ENCODE results near the gene MYO16. TPM values are rescaled to one million over a fixed set of nuclear protein-coding genes. Genes with fewer than 3 reads are reported as not detected.

The MYO16 gene
- total RNA-seq, 1 experiment from 2014 or later = not detected

DNA sequence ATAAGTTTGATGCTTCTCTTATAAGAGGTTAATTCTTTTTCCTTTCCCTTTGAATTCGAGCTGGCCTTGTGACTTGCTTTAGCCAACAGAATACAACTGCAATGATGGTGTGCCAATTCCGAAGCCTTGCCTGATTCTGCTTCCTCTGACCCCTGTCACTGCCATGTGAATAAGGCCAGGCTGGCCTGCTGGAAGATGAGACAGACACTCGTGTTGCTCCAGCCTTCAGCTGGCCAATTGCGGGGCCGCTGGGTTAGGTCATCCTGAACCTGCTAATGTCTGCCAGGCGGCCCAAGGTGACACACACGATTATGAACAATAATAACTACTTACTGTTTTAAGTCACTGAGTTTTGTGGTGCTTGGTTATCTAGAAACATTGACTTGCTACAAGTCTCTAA lies 352.0 kb downstream of the MYO16 start:
- Histone ChIP-seq H3K4me1 (ENCODE audit: insufficient read depth, low read length) (no peaks in the 10 kb centered on the region), H3K23me2 (ENCODE audit: insufficient read length, low read depth, low read length, poor library complexity, severe bottlenecking) (no peaks in the 10 kb centered on the region), H3K27ac (ENCODE audit: insufficient read length, low read depth, low read length) (no peak overlapping the region), H3K79me1 (ENCODE audit: insufficient read depth, low read depth, low read length, poor library complexity, severe bottlenecking) (no peaks in the 10 kb centered on the region), H3K9ac (ENCODE audit: extremely low read depth, insufficient read length, low read length) (no peak overlapping the region), H2AFZ (ENCODE audit: low read length) (no peak overlapping the region), H3K18ac (ENCODE audit: insufficient read length, low read depth, low read length) (no peak overlapping the region), H3K4ac (ENCODE audit: low read depth, low read length) (no peak overlapping the region), H3K9me3 (ENCODE audit: control insufficient read depth, low read depth, low read length) (no peaks in the 10 kb centered on the region), H2BK120ac (ENCODE audit: low read depth, low read length, poor library complexity, severe bottlenecking) (no peak overlapping the region), H2BK20ac (ENCODE audit: low read depth, low read length, poor library complexity, severe bottlenecking) (no peak overlapping the region), H2BK12ac (ENCODE audit: insufficient read length, low read depth, low read length) (no peak overlapping the region), H4K20me1 (ENCODE audit: control insufficient read depth, insufficient read depth, insufficient read length) (no peaks in the 10 kb centered on the region), H3T11ph (ENCODE audit: low read length) (no peak overlapping the region), H3K14ac (ENCODE audit: insufficient read depth, low read length) (no peak overlapping the region; the same call in 1 of the 2 replicates), H3K27me3 (ENCODE audit: insufficient read depth, low read length) (no peaks in the 10 kb centered on the region), H4K91ac (ENCODE audit: insufficient read length, low read depth, low read length) (no peak overlapping the region), H4K5ac (ENCODE audit: insufficient read length, low read depth, low read length) (no peak overlapping the region), H3K23ac (ENCODE audit: insufficient read length, low read depth, low read length) (no peak overlapping the region), H2BK15ac (ENCODE audit: low read depth, low read length) (no peak overlapping the region), H3K56ac (ENCODE audit: insufficient read length, low read depth, low read length) (no peak overlapping the region), H3K79me2 (ENCODE audit: insufficient read depth, low read length) (no peaks in the 10 kb centered on the region), H3K4me2 (ENCODE audit: insufficient read depth, insufficient read length, low read length) (no peak overlapping the region), H2AK5ac (ENCODE audit: insufficient read length, low read length) (no peak overlapping the region), H2BK5ac (ENCODE audit: insufficient read length, low read length) (no peak overlapping the region), H4K8ac (replicated peaks; ENCODE audit: insufficient read length, low read depth, low read length) (no peak overlapping the region)
- Mint-ChIP-seq H3K4me1 (peaks cover 0 to 3% of the 10 kb centered on the region in 2 experiments; a peak in 2 of 4 replicates), H3K27me3 (ENCODE audit: low read depth) (no peaks in the 10 kb centered on the region), H3K36me3 (ENCODE audit: insufficient read depth in 1 of 3, low read depth in 3 of 3) (peaks cover 0 to 6% (median 2%) of the 10 kb centered on the region in 3 experiments; a peak in 4 of 7 replicates), H3K9me3 (peaks cover 0 to 12% of the 10 kb centered on the region in 2 experiments; a peak in 2 of 5 replicates), H3K4me3 (no peak overlapping the region), H3K27ac (no peak overlapping the region)
- no CpG with 5 or more reads among the region's 7 CpGs for WGBS (ENCODE audit: extremely low coverage, insufficient read length, low lambda C conversion rate)
- no peak for DNase-seq
- TF ChIP-seq, protein P1, sequence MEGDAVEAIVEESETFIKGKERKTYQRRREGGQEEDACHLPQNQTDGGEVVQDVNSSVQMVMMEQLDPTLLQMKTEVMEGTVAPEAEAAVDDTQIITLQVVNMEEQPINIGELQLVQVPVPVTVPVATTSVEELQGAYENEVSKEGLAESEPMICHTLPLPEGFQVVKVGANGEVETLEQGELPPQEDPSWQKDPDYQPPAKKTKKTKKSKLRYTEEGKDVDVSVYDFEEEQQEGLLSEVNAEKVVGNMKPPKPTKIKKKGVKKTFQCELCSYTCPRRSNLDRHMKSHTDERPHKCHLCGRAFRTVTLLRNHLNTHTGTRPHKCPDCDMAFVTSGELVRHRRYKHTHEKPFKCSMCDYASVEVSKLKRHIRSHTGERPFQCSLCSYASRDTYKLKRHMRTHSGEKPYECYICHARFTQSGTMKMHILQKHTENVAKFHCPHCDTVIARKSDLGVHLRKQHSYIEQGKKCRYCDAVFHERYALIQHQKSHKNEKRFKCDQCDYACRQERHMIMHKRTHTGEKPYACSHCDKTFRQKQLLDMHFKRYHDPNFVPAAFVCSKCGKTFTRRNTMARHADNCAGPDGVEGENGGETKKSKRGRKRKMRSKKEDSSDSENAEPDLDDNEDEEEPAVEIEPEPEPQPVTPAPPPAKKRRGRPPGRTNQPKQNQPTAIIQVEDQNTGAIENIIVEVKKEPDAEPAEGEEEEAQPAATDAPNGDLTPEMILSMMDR (conservative IDR thresholded peaks at IDR 0.05) = no peak
